Mucosa of descending colon (tissue), 3 donors: ENCODE data around the gene RAB8A. TPM values are rescaled to one million over a fixed set of nuclear protein-coding genes. Genes with fewer than 3 reads are reported as not detected.
A peak's percentile ranks its signal among the peaks of the same experiment; 100 is the strongest.

ENCODE experiments used
- ATAC-seq: fragments of 200-7000 bp; cut with Tn5 transposase; one replicate; pipeline ENCODE4 v1.9.1; 2020; ENCODE audit warnings: mild to moderate bottlenecking, moderate library complexity
- DNase-seq, 3 donors: peaks; one replicate each; pipeline ENCODE4 v3.0.0-alpha.2; 2020
- H3K36me3 ChIP-seq: fragments of 200-600 bp; one replicate; pipeline ENCODE4 v1.8.0; 2021; ENCODE audit warnings: low read depth, mild to moderate bottlenecking
- H3K4me1 ChIP-seq: fragments of 200-600 bp; one replicate; pipeline ENCODE4 v1.8.0; 2021; ENCODE audit warnings: low read depth, mild to moderate bottlenecking
- H3K4me3 ChIP-seq: fragments of 200-600 bp; one replicate; pipeline ENCODE4 v1.8.0; 2021; ENCODE audit warnings: mild to moderate bottlenecking
- H3K9me3 ChIP-seq: fragments of 200-600 bp; one replicate; pipeline ENCODE4 v1.8.0; 2021; ENCODE audit warnings: mild to moderate bottlenecking
- intact Hi-C, 2 donors: fragments of 100-400 bp; cut with DNase I in 1 of 2; cut with micrococcal nuclease in 1 of 2; formaldehyde crosslinking; loops; one replicate each; pipeline versions ENCODE4 v1.11.0 to v1.11.1; 2022; cut with DNase I, micrococcal nuclease
- total RNA-seq, 3 donors: library from RNA; stranded (reverse); fragmentation: NEBNext Ultra II Directional in 2 of 3; extraction: Animal tissue kit (Norgen Biotek cat#: 25700) in 2 of 3; gene quantifications; one replicate each; pipeline versions ENCODE4 v1.2.1 to v1.2.4, GENCODE V29; 2021 to 2023
- TF ChIP-seq, protein P1 (sequence below): fragments of 200-600 bp; IDR thresholded peaks from one replicate; pipeline ENCODE4 v1.8.0; 2022; ENCODE audit warnings: antibody characterized with exemption, mild to moderate bottlenecking
- donor health status: DM: no; HTN: no; CAD: no; lungs with moderate emphysema.
- donor health status: DM: no; HTN: no; CAD: no.
- donor health status: DM: no; HTN: yes; CAD: no.

RAB8A gene
- total RNA-seq, 3 donors from 2014 or later: 85.5 to 129 (median 119) TPM

DNA sequence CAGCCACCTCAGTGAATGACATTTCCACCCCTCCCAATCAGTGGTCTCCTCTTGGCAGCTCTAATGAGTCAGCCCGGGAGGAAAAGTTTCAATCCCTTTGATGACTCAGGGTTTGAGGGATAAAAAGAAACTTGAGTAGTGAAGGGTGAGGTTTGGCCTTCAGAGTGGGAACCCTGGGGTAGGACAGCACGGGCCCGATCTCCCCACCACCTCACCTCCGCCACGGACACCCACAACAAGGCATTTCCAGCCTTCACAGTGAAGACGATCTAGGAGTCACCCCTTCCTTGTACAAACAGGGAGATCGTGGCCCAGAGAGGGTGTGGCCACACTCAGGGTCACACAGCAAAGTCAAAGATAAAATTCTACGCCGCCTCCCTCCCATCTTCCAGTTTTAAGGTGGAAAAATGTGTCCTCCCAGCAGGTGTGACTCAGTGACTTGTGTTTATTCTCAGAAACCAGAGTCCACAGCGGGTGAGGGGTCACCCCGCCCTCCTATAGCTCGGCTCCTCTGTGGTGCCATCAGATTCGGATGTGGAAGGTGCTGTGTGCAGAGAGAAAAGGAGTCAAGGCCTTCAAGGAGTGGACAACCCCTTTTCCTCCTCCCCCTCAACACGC is 49.4 kb downstream of the RAB8A start:
- Histone ChIP-seq H3K4me1 (peaks cover 5% of the 10 kb centered on the region), H3K36me3 (no peaks in the 10 kb centered on the region), H3K4me3 (no peak overlapping the region), H3K9me3 (no peaks in the 10 kb centered on the region)
- ATAC-seq (peak; percentile 70), DNase-seq (no peak)
- TF ChIP-seq, protein P1, sequence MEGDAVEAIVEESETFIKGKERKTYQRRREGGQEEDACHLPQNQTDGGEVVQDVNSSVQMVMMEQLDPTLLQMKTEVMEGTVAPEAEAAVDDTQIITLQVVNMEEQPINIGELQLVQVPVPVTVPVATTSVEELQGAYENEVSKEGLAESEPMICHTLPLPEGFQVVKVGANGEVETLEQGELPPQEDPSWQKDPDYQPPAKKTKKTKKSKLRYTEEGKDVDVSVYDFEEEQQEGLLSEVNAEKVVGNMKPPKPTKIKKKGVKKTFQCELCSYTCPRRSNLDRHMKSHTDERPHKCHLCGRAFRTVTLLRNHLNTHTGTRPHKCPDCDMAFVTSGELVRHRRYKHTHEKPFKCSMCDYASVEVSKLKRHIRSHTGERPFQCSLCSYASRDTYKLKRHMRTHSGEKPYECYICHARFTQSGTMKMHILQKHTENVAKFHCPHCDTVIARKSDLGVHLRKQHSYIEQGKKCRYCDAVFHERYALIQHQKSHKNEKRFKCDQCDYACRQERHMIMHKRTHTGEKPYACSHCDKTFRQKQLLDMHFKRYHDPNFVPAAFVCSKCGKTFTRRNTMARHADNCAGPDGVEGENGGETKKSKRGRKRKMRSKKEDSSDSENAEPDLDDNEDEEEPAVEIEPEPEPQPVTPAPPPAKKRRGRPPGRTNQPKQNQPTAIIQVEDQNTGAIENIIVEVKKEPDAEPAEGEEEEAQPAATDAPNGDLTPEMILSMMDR: no peak
- intact Hi-C loops: no loop called here

DNA sequence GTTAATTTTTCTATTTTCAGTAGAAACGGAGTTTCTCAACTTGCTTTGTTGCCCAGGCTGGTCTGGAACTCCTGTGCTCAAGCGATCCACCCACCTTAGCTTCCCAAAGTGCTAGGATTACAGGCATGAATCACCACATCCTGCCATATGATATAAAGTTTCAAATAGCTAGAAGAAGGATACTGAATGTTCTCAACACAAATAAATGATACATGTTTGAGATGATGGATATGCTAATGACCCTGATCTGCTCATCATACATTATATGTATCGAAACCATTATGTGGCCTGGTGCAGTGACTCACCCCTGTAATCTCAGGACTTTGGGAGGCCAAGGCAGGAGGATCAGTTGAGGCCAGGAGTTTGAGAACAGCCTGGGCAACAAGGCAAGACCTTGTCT is 50.2 kb downstream of the RAB8A start:
- peak; percentile 59 for ATAC-seq
- Histone ChIP-seq H3K4me3 (no peak overlapping the region), H3K4me1 (peaks cover 5% of the 10 kb centered on the region), H3K9me3 (no peaks in the 10 kb centered on the region), H3K36me3 (no peaks in the 10 kb centered on the region)
- intact Hi-C loops: no loop called here
- DNase-seq: no peak
- TF ChIP-seq, protein P1: no peak

DNA sequence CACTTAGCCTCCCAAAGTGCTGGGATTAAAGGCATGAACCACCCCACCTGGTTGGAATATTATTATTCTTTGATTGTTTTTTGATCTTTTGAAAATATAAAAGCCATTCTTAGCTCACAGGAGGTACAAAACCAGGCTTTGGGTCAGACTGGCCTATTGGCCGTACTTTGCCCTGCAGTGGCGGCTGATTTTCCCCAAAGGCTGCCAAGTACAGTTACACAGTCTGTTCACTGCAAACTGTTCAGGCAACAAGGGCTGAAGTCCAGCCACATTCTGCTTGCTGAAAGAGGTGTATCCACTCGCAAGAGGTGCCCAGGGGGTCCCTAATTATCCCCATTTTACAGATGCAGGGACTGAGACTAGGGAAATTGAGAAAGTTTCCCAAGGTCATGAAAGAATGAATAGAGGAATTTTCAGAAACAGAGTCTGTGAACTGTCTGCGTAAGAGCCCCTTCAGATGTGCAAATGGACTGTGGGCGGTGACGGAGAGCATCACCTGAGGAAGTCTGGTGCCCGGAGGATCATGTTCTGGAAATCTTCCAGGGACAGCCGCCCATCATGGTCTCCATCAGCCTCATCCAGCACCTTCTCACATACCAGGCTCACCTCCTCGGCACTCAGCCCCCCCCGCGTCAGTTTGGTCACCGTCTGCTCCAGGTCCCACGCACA is 52.7 kb downstream of the RAB8A start:
- TF ChIP-seq, protein P1: no peak
- Histone ChIP-seq H3K4me1 (peaks cover 5% of the 10 kb centered on the region), H3K4me3 (no peak overlapping the region), H3K36me3 (no peaks in the 10 kb centered on the region), H3K9me3 (no peaks in the 10 kb centered on the region)
- intact Hi-C loops: no loop called here
- ATAC-seq (peak; percentile 57), DNase-seq (peak in 2 of 3 donors; percentile 34 to 50)

DNA sequence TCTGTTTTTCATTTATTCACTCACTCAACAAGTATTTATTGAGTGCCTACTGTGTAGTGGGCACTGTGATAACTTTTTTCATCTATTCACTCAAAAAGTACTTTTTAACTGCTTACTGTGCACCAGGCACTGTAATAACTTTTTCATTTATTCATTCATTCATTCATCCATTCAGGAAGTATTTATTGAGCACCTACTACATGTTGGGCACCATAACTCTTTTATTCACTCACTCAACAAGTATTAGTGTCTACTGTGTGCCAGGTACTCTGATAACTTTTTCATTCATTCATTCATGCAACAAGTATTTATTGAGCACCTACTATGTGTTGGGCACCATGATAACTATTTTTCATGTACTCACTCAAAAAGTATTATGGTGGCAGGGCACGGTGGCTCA is 54.7 kb downstream of the RAB8A start:
- H3K4me3 ChIP-seq: no peak overlapping the region
- DNase-seq (no peak), ATAC-seq (no peak)
- no peaks in the 10 kb centered on the region for H3K36me3 ChIP-seq
- intact Hi-C loops: no loop called here
- H3K9me3 ChIP-seq: no peaks in the 10 kb centered on the region
- TF ChIP-seq, protein P1: no peak
- H3K4me1 ChIP-seq: peaks cover 5% of the 10 kb centered on the region

DNA sequence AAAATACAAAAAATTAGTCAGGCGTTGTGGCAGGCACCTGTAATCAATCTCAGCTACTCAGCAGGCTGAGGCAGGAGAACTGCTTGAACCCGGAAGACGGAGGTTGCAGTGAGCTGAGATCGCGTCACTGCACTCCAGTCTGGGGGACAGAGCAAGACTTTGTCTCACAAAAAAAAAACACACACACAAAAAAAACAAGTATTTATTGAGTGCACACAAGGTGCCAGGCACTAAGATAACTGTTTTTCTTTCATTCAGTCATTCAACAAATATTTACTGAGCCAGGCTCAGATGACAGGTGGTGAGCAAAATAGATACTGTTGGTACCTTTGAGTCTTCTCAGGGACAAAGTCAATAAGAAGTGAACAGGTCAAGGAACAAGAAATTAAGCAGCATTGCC is 55.4 kb downstream of the RAB8A start:
- H3K4me3 ChIP-seq: no peak overlapping the region
- TF ChIP-seq, protein P1: no peak
- no peak for DNase-seq

More for the DNA sequence above, 55.4 kb downstream of the RAB8A start:
- ATAC-seq: no peak
- Histone ChIP-seq H3K9me3 (no peaks in the 10 kb centered on the region), H3K36me3 (no peaks in the 10 kb centered on the region), H3K4me1 (peaks cover 5% of the 10 kb centered on the region)
- intact Hi-C loops: no loop called here
